ENCODE data around the gene ADAMTS12.

DNA sequence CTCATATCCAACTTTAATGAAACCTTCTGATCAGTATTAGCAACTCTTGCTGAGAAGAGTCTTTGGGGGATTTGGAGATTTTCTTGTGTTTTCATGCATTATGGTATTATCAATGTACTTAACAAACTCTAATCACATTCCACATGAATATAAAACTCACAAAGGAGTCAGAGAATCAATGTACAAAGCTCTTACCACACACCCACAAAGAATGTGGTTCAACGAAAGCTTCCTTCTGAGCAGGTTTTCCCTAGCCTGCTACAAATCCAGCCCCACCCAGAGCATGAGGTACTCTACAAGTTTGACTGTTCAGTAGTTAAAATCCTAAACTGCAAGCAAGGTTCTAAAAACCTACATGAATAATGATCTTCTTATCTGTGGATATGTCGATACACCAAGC, 240.9 kb downstream of the ADAMTS12 start:
- TF ChIP-seq POLR2AphosphoS5 (IDR thresholded peaks at IDR 0.05; ENCODE audit: low read depth, low read length) (no peak), SRF (IDR thresholded peaks at IDR 0.05; ENCODE audit: low read depth) (no peak), EZH2 (IDR thresholded peaks at IDR 0.05) (no peak), YY1 (IDR thresholded peaks at IDR 0.05; ENCODE audit: extremely low read depth, insufficient replicate concordance, low read depth, low read length) (no peak), CEBPB (IDR thresholded peaks at IDR 0.05; ENCODE audit: low read depth) (no peak), POLR2A (IDR thresholded peaks at IDR 0.05; ENCODE audit: borderline replicate concordance, extremely low read depth, insufficient read depth, insufficient read length) (no peak), TCF7L2 (IDR thresholded peaks at IDR 0.05; ENCODE audit: borderline replicate concordance, extremely low read depth, insufficient read depth, insufficient read length) (no peak)
- TF ChIP-seq, protein P1, sequence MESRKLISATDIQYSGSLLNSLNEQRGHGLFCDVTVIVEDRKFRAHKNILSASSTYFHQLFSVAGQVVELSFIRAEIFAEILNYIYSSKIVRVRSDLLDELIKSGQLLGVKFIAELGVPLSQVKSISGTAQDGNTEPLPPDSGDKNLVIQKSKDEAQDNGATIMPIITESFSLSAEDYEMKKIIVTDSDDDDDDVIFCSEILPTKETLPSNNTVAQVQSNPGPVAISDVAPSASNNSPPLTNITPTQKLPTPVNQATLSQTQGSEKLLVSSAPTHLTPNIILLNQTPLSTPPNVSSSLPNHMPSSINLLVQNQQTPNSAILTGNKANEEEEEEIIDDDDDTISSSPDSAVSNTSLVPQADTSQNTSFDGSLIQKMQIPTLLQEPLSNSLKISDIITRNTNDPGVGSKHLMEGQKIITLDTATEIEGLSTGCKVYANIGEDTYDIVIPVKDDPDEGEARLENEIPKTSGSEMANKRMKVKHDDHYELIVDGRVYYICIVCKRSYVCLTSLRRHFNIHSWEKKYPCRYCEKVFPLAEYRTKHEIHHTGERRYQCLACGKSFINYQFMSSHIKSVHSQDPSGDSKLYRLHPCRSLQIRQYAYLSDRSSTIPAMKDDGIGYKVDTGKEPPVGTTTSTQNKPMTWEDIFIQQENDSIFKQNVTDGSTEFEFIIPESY (IDR thresholded peaks at IDR 0.05; ENCODE audit: extremely low read depth, insufficient replicate concordance, low read length): no peak
- TF ChIP-seq, protein P2, sequence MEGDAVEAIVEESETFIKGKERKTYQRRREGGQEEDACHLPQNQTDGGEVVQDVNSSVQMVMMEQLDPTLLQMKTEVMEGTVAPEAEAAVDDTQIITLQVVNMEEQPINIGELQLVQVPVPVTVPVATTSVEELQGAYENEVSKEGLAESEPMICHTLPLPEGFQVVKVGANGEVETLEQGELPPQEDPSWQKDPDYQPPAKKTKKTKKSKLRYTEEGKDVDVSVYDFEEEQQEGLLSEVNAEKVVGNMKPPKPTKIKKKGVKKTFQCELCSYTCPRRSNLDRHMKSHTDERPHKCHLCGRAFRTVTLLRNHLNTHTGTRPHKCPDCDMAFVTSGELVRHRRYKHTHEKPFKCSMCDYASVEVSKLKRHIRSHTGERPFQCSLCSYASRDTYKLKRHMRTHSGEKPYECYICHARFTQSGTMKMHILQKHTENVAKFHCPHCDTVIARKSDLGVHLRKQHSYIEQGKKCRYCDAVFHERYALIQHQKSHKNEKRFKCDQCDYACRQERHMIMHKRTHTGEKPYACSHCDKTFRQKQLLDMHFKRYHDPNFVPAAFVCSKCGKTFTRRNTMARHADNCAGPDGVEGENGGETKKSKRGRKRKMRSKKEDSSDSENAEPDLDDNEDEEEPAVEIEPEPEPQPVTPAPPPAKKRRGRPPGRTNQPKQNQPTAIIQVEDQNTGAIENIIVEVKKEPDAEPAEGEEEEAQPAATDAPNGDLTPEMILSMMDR (IDR thresholded peaks at IDR 0.05 in 2 of 3, conservative IDR thresholded peaks at IDR 0.05 in 1 of 3; ENCODE audit: borderline replicate concordance in 1 of 3, insufficient read depth in 1 of 3, low read depth in 2 of 3, low read length in 2 of 3): no peak
- TF ChIP-seq, protein P3, sequence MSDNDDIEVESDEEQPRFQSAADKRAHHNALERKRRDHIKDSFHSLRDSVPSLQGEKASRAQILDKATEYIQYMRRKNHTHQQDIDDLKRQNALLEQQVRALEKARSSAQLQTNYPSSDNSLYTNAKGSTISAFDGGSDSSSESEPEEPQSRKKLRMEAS (IDR thresholded peaks at IDR 0.05): no peak

All from HCT116 (cell line).